ENCODE data around the gene PGLYRP3.

DNA sequence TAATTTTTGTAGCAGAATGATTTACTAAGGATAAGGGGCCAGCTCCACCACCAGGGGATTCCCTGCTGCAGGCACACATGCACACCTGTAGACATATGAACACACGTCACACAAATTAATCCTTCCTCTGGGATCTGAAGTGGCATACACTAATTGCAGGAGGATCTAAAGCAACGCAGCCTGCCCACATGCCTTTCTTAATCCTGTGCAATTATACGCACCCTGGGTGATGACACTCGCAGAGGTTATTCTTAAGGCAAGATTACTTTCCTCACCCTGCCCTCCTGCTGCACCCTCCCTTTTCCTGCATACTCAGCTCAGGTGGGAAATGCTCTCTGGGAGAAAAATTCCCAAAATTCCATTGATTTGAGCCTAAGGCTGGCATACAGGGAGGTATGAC is 60.8 kb downstream of the PGLYRP3 start:
- TF ChIP-seq HOXD13 (CRISPR knock-in tag; IDR thresholded peaks at IDR 0.05; ENCODE audit: borderline replicate concordance) (no peak), CTCF (tag by site-specific recombination; IDR thresholded peaks at IDR 0.05) (no peak), YY1 (tag by site-specific recombination; IDR thresholded peaks at IDR 0.05) (no peak), ZNF302 (tag by site-specific recombination; IDR thresholded peaks at IDR 0.05; ENCODE audit: low read depth) (no peak), ZNF837 (tag by site-specific recombination; IDR thresholded peaks at IDR 0.05) (no peak), ZNF248 (tag by site-specific recombination; IDR thresholded peaks at IDR 0.05) (no peak), ZNF416 (tag by site-specific recombination; IDR thresholded peaks at IDR 0.05) (no peak), BCL11A (tag by site-specific recombination; IDR thresholded peaks at IDR 0.05; ENCODE audit: low read depth) (no peak)
- TF ChIP-seq, protein P1, sequence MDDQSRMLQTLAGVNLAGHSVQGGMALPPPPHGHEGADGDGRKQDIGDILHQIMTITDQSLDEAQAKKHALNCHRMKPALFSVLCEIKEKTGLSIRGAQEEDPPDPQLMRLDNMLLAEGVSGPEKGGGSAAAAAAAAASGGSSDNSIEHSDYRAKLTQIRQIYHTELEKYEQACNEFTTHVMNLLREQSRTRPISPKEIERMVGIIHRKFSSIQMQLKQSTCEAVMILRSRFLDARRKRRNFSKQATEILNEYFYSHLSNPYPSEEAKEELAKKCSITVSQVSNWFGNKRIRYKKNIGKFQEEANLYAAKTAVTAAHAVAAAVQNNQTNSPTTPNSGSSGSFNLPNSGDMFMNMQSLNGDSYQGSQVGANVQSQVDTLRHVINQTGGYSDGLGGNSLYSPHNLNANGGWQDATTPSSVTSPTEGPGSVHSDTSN (CRISPR knock-in tag; IDR thresholded peaks at IDR 0.05): no peak
- TF ChIP-seq, protein P2, sequence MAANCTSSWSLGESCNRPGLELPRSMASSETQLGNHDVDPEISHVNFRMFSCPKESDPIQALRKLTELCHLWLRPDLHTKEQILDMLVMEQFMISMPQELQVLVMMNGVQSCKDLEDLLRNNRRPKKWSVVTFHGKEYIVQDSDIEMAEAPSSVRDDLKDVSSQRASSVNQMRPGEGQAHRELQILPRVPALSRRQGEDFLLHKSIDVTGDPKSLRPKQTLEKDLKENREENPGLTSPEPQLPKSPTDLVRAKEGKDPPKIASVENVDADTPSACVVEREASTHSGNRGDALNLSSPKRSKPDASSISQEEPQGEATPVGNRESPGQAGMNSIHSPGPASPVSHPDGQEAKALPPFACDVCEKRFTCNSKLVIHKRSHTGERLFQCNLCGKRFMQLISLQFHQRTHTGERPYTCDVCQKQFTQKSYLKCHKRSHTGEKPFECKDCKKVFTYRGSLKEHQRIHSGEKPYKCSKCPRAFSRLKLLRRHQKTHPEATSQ (tag by site-specific recombination; IDR thresholded peaks at IDR 0.05): no peak

Data from HEK293 (cell line).